PC-9 (cell line): ENCODE data around the gene AGMO.

Experiments
- EZH2 ChIP-seq: fragments of 200-600 bp; sonication (generic); IDR thresholded peaks from 2 replicates; pipeline ENCODE4 v1.8.0; 2017; ENCODE audit warnings: antibody characterized with exemption, low read depth
- TF ChIP-seq, protein P1 (sequence below): fragments of 200-600 bp; sonication (generic); conservative IDR thresholded peaks from 2 replicates; pipeline ENCODE4 v1.6.1; 2017; ENCODE audit warnings: mixed run types, antibody characterized with exemption, mild to moderate bottlenecking, moderate library complexity

GRCh38 chr7:15167912-15168311, 393.9 kb downstream of the AGMO start:
- TF ChIP-seq, protein P1, sequence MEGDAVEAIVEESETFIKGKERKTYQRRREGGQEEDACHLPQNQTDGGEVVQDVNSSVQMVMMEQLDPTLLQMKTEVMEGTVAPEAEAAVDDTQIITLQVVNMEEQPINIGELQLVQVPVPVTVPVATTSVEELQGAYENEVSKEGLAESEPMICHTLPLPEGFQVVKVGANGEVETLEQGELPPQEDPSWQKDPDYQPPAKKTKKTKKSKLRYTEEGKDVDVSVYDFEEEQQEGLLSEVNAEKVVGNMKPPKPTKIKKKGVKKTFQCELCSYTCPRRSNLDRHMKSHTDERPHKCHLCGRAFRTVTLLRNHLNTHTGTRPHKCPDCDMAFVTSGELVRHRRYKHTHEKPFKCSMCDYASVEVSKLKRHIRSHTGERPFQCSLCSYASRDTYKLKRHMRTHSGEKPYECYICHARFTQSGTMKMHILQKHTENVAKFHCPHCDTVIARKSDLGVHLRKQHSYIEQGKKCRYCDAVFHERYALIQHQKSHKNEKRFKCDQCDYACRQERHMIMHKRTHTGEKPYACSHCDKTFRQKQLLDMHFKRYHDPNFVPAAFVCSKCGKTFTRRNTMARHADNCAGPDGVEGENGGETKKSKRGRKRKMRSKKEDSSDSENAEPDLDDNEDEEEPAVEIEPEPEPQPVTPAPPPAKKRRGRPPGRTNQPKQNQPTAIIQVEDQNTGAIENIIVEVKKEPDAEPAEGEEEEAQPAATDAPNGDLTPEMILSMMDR, result no peak
- no peak for TF ChIP-seq EZH2
